IMR-90 (cell line): Measurements from ENCODE around the gene FOXK2. TPM values are rescaled to one million over a fixed set of nuclear protein-coding genes. Genes with fewer than 3 reads are reported as not detected.

Experiments used
- polyA plus RNA-seq, 3 experiments: library from polyadenylated mRNA; depleted of rRNA; stranded (reverse); fragments of >200 nt; gene quantifications; 2 replicates each; pipeline ENCODE4 v1.2.3, GENCODE V29; 2012; ENCODE audit warnings: low replicate concordance in 1 of 3
- total RNA-seq: library from RNA; depleted of rRNA; stranded (reverse); fragments of >200 nt; gene quantifications from 2 replicates; pipeline ENCODE4 v1.2.3, GENCODE V29; 2012
- TF ChIP-seq, protein P1 (sequence below): conservative IDR thresholded peaks from 2 replicates; pipeline ENCODE4 v1.5.1; 2012; ENCODE audit warnings: mild to moderate bottlenecking, low read depth, low read length, improper control_type of control experiment

FOXK2 gene
- total and polyA plus RNA-seq, 2 of the 4 experiments (the other 2 are of a cell fraction) = 12.5 to 20.0 TPM

GRCh38 chr17:82496529-82497434 is 22.8 kb upstream of the FOXK2 start (continued):
- TF ChIP-seq, protein P1, sequence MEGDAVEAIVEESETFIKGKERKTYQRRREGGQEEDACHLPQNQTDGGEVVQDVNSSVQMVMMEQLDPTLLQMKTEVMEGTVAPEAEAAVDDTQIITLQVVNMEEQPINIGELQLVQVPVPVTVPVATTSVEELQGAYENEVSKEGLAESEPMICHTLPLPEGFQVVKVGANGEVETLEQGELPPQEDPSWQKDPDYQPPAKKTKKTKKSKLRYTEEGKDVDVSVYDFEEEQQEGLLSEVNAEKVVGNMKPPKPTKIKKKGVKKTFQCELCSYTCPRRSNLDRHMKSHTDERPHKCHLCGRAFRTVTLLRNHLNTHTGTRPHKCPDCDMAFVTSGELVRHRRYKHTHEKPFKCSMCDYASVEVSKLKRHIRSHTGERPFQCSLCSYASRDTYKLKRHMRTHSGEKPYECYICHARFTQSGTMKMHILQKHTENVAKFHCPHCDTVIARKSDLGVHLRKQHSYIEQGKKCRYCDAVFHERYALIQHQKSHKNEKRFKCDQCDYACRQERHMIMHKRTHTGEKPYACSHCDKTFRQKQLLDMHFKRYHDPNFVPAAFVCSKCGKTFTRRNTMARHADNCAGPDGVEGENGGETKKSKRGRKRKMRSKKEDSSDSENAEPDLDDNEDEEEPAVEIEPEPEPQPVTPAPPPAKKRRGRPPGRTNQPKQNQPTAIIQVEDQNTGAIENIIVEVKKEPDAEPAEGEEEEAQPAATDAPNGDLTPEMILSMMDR = no peak
